Measurements from ENCODE around the gene ABCC4.
"Not testable (repeated sequence)": the region's sequence is repeated elsewhere in the genome, so short reads cannot be mapped to it uniquely, and the experiment has no call there.

The ABCC4 gene

DNA sequence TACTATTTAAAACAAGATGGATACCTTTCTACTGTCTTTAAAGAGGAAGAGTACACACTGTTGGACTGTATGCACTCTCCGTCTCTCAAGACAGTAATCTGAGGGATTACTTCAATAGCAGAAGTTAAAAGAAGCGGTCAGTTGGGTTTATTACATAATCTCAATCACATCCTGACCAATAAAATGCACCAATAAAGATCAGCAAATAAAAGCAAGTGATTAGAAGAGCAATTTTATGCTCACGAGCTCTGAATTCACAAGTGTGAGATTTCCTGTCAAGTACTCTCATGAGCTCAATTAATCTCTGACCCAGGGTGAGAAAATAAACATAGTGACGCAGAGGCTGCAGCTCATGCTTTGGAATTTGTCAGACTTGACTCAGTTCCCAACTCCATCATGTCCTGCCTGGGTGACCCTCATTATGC, 12.2 kb downstream of the ABCC4 start:
- TF ChIP-seq CTCF (IDR thresholded peaks at IDR 0.05; ENCODE audit: low read depth, low read length, missing control alignments): no peak
- no peak overlapping the region for H3K4me3 ChIP-seq (replicated peaks; ENCODE audit: low read depth, low read length)
- DNase-seq (ENCODE audit: extremely low read depth, low read depth): no peak

DNA sequence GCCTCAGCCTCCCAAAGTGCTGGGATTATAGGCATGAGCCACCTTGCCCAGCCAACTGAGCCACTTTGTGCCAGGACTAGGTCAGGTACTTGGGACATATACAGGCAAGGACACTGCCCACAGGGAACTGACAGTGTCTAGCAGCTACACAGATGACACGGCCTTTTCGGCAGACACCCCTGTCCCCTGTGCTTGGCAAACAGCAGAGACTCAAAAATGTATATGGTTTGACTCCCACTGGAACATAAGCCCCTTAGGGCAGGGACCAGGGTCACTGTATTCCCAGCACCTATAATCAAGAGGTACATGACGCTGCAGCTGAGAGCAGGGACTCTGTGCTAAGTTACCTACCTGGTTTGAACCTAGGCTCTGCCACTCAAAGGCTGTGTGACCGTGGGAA, 16.8 kb downstream of the ABCC4 start:
- no peak for DNase-seq (ENCODE audit: extremely low read depth, low read depth)

DNA sequence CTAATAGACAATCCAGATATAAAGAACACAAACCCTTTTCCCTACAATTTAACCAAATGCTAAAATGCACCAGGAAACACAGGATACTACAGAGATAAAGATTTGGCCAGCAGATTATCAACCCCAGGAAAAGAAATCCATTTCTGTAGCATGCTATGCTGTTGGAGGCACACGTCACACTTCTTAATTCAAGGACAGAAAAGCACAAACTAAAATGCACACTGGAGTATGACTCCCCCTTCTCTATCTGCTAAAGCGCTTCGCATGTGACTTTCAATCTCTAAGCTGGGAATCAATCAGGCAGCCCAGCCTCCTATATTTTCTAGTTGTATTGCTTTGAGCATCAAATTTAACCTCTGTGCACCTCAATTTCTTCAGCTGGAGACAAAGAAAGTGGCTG, 22.2 kb downstream of the ABCC4 start:
- H3K4me3 ChIP-seq (replicated peaks; ENCODE audit: low read depth, low read length): no peak overlapping the region
- DNase-seq (ENCODE audit: extremely low read depth, low read depth): no peak
- no peak for TF ChIP-seq CTCF (IDR thresholded peaks at IDR 0.05; ENCODE audit: low read depth, low read length, missing control alignments)

More for the DNA sequence above, 16.8 kb downstream of the ABCC4 start:
- no peak overlapping the region for H3K4me3 ChIP-seq (replicated peaks; ENCODE audit: low read depth, low read length)
- no peak for TF ChIP-seq CTCF (IDR thresholded peaks at IDR 0.05; ENCODE audit: low read depth, low read length, missing control alignments)

GRCh38 chr13:95276037-95276505, 25.2 kb downstream of the ABCC4 start:
- no peak for TF ChIP-seq CTCF (IDR thresholded peaks at IDR 0.05; ENCODE audit: low read depth, low read length, missing control alignments)
- no peak for DNase-seq (ENCODE audit: extremely low read depth, low read depth)
- no peak overlapping the region for H3K4me3 ChIP-seq (replicated peaks; ENCODE audit: low read depth, low read length)

- no peak for TF ChIP-seq CTCF (IDR thresholded peaks at IDR 0.05; ENCODE audit: low read depth, low read length, missing control alignments)
- no peak for DNase-seq (ENCODE audit: extremely low read depth, low read depth)
- no peak overlapping the region for H3K4me3 ChIP-seq (replicated peaks; ENCODE audit: low read depth, low read length)
These were observed 25.8 kb downstream of the ABCC4 start for GRCh38 chr13:95275322-95276036.

DNA sequence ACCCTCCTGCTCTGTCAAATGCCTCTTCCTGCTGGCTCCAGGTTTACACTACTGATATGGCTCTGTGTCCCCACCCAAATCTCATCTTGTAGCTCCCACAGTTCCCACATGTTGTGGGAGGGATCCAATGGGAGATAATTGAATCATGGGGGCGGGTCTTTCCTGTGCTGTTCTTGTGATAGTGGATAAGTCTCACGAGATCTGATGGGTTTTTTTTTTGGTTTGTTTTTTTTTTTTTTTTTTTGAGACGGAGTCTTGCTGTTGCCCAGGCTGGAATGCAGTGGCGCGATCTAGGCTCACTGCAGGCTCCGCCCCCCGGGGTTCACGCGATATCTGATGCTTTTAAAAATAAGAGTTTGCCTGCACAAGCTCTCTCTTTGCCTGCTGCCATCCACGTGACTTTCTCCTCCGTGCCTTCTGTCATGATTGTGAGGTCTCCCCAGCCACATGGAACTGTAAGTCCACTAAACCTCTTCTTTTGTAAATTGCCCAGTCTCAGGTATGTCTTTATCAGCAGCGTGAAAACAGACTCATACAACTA, 27.6 kb downstream of the ABCC4 start:
- DNase-seq (ENCODE audit: extremely low read depth, low read depth); H3K4me3 ChIP-seq (replicated peaks; ENCODE audit: low read depth, low read length): not testable (repeated sequence)

GRCh38 chr13:95272076-95272475, 29.2 kb downstream of the ABCC4 start:
- not testable (repeated sequence) for H3K4me3 ChIP-seq (replicated peaks; ENCODE audit: low read depth, low read length); DNase-seq (ENCODE audit: extremely low read depth, low read depth)

- TF ChIP-seq CTCF (IDR thresholded peaks at IDR 0.05; ENCODE audit: low read depth, low read length, missing control alignments): no peak
- DNase-seq (ENCODE audit: extremely low read depth, low read depth): no peak
- no peak overlapping the region for H3K4me3 ChIP-seq (replicated peaks; ENCODE audit: low read depth, low read length)
These were observed 31.5 kb downstream of the ABCC4 start for GRCh38 chr13:95269756-95270155.

DNA sequence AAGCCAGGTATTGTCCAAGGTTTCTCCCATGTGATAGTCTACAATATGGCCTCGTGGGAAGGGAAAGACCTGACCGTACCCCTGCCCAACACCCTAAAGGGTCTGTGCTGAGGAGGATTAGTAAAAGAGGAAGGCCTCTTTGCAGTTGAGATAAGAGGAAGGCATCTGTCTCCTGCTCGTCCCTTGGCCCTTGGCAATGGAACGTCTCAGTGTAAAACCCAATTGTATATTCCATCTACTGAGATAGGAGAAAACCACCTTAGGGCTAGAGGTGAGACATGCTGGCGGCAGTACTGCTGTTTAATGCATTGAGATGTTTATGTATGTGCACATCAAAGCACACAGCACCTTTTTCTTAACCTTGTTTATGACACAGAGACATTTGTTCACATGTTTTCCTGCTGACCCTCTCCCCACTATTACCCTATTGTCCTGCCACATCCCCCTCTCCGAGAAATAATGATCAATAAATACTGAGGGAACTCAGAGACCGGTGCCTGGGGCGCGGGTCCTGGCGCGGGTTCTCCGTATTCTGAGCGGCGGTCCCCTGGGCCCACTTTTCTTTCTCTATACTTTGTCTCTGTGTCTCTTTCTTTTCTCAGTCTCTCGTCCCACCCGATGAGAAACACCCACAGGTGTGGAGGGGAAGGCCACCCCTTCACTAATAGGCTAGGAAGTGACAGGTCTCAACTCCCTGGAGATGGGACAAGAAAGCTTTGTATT, 32.7 kb downstream of the ABCC4 start:
- DNase-seq (ENCODE audit: extremely low read depth, low read depth); H3K4me3 ChIP-seq (replicated peaks; ENCODE audit: low read depth, low read length): not testable (repeated sequence)
